SK-N-SH (cell line): ENCODE data around the gene TFDP3.

Experiments used
- FOXJ3 ChIP-seq: sonication (generic); formaldehyde crosslinking; IDR thresholded peaks from 2 replicates; pipeline ENCODE4 v1.5.1; 2020; ENCODE audit warnings: mild to moderate bottlenecking, missing genetic modification reagents
- GATA2 ChIP-seq: sonication (generic); formaldehyde crosslinking; IDR thresholded peaks from 2 replicates; pipeline ENCODE4 v1.5.0; 2020; ENCODE audit warnings: mild to moderate bottlenecking, missing genetic modification reagents
- POLR2AphosphoS5 ChIP-seq: IDR thresholded peaks from 2 replicates; pipeline ENCODE4 v1.6.1; 2012; ENCODE audit warnings: low read depth, low read length
- USF1 ChIP-seq: IDR thresholded peaks from 2 replicates; pipeline ENCODE4 v1.4.0; 2012; ENCODE audit warnings: low read depth, borderline replicate concordance
- YY1 ChIP-seq: IDR thresholded peaks from 2 replicates; pipeline ENCODE4 v1.4.0; 2012; ENCODE audit warnings: low read depth, mild to moderate bottlenecking
- TF ChIP-seq, protein P1 (sequence below): fragments of 200-600 bp; sonication (generic); IDR thresholded peaks from 2 replicates; pipeline ENCODE4 v1.6.1; 2017; ENCODE audit warnings: antibody characterized with exemption, mild to moderate bottlenecking, moderate library complexity

DNA sequence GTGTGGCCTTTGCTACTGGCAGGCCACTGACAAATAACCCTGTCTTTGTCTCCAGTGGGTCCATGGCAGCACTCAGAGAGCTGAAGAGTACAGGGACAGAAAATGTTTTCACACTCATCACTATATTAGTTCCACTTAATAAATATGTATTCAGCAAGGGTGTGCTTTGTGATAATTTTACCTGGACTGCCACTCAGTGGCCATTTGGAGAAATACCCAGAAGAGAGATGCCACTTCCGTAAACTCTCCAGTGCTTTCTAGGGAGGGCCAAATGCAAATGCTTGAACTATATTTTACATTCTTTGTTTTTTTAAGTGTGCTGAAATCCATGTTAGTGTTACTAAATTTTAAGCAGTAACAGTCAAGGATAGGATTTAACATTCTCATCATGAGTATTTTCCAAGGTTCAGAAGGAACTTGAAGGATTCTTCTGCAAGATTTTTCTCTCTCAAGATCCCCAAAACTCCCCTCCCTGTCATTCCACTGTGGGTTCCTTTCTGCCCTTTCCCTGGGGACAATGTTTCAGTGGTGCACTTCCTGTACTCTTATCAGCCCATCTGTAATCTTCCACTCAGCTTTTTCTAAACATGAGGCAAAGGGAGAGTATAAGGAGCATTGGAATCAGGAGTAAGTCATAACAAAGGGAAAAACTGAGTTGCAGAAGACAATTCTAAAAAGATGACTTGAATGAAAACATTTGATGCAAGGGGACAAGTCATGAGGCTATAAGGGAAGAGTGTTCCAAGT, 46.0 kb downstream of the TFDP3 start:
- TF ChIP-seq POLR2AphosphoS5 (no peak), USF1 (no peak), YY1 (no peak), GATA2 (CRISPR knock-in tag) (no peak), FOXJ3 (CRISPR knock-in tag) (no peak)
- TF ChIP-seq, protein P1, sequence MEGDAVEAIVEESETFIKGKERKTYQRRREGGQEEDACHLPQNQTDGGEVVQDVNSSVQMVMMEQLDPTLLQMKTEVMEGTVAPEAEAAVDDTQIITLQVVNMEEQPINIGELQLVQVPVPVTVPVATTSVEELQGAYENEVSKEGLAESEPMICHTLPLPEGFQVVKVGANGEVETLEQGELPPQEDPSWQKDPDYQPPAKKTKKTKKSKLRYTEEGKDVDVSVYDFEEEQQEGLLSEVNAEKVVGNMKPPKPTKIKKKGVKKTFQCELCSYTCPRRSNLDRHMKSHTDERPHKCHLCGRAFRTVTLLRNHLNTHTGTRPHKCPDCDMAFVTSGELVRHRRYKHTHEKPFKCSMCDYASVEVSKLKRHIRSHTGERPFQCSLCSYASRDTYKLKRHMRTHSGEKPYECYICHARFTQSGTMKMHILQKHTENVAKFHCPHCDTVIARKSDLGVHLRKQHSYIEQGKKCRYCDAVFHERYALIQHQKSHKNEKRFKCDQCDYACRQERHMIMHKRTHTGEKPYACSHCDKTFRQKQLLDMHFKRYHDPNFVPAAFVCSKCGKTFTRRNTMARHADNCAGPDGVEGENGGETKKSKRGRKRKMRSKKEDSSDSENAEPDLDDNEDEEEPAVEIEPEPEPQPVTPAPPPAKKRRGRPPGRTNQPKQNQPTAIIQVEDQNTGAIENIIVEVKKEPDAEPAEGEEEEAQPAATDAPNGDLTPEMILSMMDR, result peak; percentile 44
